Colon (tissue), 2 donors: ENCODE results near the gene MPP2.
"Not testable (repeated sequence)": the region's sequence is repeated elsewhere in the genome, so short reads cannot be mapped to it uniquely, and the experiment has no call there.

Source experiments
- FAIRE-seq: peaks from 2 replicates; lab custom pipeline; 2012; peaks lifted over from hg19 to GRCh38; lab: Jason Lieb, UNC
- donor health status: control.
- donor health status: control.

The MPP2 gene

DNA sequence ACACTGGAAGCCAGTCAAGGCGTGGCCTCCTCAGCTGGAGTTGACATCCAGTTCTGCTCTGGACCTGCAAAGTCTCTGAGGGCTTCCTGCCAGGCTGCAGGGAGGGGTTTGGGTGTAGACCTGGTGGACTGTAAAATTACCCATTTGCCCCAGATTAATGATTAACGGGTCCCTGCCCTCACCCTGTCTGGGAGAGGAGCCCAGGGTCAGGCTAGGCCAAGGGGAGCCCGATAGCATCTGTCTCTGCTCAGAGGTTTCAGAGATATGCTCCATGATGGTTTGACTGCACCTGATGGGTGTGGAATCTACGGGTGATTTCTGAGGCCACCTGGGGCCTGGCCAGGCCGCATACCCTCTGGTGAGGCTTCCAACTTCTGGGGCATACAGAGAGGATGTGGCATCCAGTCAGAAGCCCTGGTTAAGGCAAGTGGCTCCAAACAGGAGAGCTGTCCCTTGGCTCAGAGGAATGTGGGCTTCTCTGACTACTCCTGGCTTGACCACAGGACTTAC is 23.8 kb upstream of the MPP2 start:
- no peak for FAIRE-seq

DNA sequence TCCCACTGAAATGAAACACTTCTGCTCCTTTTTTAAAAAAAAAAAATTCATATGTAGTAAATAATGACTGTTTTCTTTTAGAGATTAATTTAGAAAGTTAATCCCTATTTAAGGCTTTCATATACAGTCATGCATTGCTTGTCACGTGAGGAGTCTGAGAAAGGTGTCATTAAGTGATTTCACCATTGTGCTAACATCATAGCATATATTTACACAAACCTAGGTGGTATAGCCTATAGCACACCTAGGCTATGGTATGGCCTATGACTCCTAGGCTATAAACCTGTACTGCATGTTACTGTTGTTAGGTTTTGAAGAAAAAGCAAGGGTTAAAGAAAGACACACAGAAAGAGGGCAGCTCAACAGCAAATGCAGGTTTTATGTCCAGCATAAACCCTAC is 21.3 kb upstream of the MPP2 start:
- FAIRE-seq: peak; percentile 14

GRCh38 chr17:43927929-43928328 is 20.6 kb upstream of the MPP2 start:
- not testable (repeated sequence) for FAIRE-seq

- no peak for FAIRE-seq
Observed at GRCh38 chr17:43927060-43927864, 19.9 kb upstream of the MPP2 start.

DNA sequence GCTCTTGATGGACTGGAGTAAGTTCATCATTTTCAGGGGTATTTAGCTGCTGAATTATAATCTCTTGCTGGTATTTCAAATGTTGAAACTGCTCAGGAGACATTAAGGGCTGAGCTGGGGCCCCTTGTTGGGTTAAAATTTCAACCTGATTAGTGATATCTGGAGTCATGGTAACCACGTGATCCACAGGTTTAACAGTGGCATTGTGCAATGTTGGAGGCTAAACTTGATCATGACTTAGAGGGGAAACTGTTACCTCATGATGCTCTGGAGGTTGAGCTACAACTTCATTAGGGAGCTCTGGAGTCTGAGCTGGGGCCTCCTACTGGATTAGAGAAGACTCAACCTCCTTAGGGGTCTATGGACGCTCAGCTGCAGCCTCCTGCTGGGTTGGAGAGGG is 17.2 kb upstream of the MPP2 start:
- no peak for FAIRE-seq

DNA sequence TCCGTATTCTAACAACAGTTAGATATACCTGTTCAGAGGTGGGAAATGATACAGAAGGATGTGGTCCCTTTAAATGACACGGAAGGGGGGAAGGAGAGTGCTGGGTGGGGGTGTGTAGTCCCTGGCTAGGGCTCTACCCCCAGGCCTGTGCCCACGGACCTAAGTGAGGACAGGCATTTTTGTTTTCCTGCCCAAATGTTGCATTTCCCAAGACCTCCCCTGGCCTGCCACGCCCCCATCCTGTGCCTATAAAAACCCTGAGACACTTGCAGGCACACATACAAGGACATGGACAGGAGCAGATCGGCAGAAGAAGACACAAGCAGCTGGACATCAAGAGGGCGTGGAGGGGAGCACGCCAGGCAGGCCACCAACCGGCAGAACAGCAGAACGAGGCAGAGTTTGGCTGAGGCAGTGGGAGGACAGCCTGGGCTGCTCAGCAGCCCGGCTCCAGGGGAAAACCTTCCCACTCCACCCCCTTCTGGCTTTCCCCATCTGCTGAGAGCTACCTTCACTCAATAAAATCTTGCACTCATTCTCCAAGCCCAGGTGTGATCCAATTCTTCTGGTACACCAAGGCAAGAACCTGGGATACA is 13.3 kb upstream of the MPP2 start:
- no peak for FAIRE-seq

GRCh38 chr17:43918026-43918389 is 10.7 kb upstream of the MPP2 start:
- no peak for FAIRE-seq

- no peak for FAIRE-seq
Observed at GRCh38 chr17:43917348-43918025, 10.2 kb upstream of the MPP2 start.

- no peak for FAIRE-seq
Observed at GRCh38 chr17:43917016-43917347, 9.6 kb upstream of the MPP2 start.

- FAIRE-seq: no peak
Observed at GRCh38 chr17:43916385-43916784, 9.0 kb upstream of the MPP2 start.

DNA sequence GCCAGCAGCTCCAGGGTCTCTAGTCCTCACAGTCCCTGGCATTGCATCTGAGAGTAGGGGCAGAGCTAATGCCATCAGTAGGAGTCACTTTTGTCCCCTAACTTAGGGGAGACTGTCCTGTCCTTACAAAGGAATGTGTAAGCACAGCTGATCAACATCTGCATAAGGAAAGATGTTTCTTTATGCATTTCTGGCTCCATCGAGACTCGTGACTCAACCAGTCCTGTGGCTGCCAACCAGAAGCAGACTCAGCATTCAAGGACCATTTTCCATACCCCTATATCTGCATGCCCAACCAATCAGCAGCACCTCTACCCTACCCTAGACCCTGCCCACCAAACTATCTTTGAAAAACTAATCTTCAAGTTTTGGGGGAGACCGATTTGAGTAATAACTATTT is 8.2 kb upstream of the MPP2 start:
- no peak for FAIRE-seq

GRCh38 chr17:43914451-43914850 is 7.1 kb upstream of the MPP2 start:
- FAIRE-seq: no peak

DNA sequence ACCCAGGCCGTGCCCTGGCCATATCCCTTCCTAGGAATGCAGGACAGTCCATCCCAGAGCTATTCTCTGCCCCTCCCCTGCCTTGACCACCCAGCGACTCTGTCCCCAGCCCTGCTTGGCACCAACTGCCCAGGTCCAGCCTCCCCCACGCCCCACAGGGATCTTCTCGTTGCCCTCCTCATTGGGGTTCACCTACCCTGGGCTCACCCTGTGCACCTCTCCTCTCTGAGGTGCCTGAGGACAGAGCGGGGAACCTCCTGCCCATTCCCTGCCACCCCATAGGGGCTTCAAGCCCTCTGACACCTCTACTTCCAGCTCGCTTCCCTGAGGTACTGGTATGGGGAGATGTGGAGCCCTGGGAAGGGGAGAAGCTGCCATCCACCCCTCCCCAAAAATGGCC is 6.2 kb upstream of the MPP2 start:
- no peak for FAIRE-seq

GRCh38 chr17:43912635-43913304 is 5.4 kb upstream of the MPP2 start:
- FAIRE-seq: no peak

DNA sequence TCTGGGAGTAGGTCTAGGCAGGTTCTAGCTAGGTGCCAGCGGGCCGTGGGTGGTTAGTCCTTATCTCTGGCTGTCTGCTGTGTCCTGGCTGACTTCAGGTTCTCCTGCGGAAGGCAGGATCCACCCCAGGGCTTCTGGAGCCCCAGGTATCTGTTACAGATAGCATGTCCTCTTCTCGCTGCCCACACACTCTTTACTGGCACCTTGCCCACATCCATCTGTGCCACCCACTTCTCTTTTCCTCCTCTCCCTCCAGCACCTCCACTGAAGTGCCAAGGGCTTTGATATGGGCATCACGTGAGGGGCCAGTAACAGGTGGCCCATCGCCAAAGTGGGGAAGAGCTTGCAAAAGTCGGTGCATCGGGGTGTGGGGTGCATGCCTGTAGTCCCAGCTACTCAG is 4.6 kb upstream of the MPP2 start:
- no peak for FAIRE-seq

- no peak for FAIRE-seq
Observed at GRCh38 chr17:43909537-43910231, 2.3 kb upstream of the MPP2 start.

- FAIRE-seq: no peak
Observed at GRCh38 chr17:43907998-43908721, 824 bp upstream of the MPP2 start.

DNA sequence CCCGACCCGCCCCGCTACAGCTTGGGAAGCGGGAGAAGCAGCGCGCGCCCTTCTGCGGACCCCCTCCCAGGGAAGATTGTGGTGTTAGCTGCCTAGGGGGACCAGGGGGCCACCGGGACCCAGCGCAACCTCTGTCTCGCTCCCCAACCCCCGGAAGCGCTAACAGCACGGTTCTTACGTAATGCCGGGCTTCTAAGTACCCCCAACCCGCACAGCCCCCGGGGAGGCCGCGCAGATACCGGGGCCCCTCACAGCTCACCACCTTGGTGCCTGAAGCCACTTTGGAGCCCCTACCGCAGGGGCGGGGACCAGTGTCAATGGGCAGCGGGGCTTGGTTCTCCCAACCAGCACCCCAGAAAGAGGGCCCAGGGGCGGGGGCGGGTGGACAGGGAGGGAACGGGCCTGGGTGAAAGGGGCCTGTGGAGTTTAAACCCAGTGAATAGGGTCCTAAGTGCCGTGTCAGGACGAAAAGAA is 348 bp downstream of the MPP2 start:
- no peak for FAIRE-seq

GRCh38 chr17:43905985-43906852 is 1.1 kb downstream of the MPP2 start:
- no peak for FAIRE-seq

DNA sequence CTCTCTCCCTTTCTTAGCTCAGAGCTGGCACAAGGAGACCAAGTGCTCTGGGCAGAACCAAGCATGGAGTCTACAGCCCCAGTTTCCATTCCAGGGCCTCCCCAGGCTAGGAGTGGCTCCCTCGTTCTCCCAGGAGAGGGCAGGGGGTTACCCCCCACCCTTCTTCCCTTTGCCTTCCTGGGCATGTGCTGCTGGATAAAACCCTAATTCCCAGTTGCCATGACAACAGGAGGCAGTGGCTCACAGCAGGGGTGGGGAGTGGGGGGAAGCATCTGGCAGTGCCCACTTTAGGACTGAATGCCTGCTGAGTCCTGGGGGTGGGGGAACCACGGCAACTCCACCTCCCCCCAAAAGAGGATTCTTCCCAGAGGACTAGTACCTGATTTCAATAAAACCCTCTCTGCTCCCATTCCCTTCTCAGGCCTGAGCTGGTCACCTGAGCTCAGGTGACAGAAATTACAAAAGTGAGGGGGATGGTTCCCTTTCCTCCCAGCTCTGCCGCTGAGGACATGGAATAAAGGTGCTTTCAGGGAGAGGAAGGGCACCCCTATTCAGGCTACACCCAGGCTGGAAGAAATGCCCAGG is 1.8 kb downstream of the MPP2 start:
- FAIRE-seq: no peak
